Glutamatergic neuron (in vitro differentiated cells): ENCODE data around the gene PEX7. TPM values are rescaled to one million over a fixed set of nuclear protein-coding genes. Genes with fewer than 3 reads are reported as not detected.

ENCODE experiments used
- DNase-seq: peaks from one replicate; pipeline ENCODE4 v3.0.0; 2022
- H3K27ac Mint-ChIP-seq: one replicate; pipeline ENCODE4 v1.8.0; 2020; ENCODE audit warnings: mild to moderate bottlenecking, mixed read lengths, inconsistent platforms; ENCODE audit not compliant: unreplicated experiment
- H3K27me3 Mint-ChIP-seq: one replicate; pipeline ENCODE4 v1.8.0; 2020; ENCODE audit warnings: mild to moderate bottlenecking, moderate library complexity, mixed read lengths, inconsistent platforms; ENCODE audit not compliant: unreplicated experiment
- H3K36me3 Mint-ChIP-seq: one replicate; pipeline ENCODE4 v1.8.0; 2020; ENCODE audit warnings: mild to moderate bottlenecking, mixed read lengths, inconsistent platforms; ENCODE audit not compliant: unreplicated experiment
- H3K4me1 Mint-ChIP-seq: one replicate; pipeline ENCODE4 v1.8.0; 2020; ENCODE audit warnings: mild to moderate bottlenecking, low read depth, mixed read lengths, inconsistent platforms; ENCODE audit not compliant: unreplicated experiment
- H3K4me3 Mint-ChIP-seq: one replicate; pipeline ENCODE4 v1.8.0; 2020; ENCODE audit warnings: mild to moderate bottlenecking, mixed read lengths, inconsistent platforms; ENCODE audit not compliant: unreplicated experiment
- H3K9me3 Mint-ChIP-seq: one replicate; pipeline ENCODE4 v1.8.0; 2020; ENCODE audit warnings: mild to moderate bottlenecking, moderate library complexity, mixed read lengths, inconsistent platforms; ENCODE audit not compliant: unreplicated experiment
- total RNA-seq: library from RNA; stranded (reverse); fragmentation: NEBNext Ultra II Directional; extraction: Animal tissue kit (Norgen Biotek cat#: 25700); gene quantifications from one replicate; pipeline ENCODE4 v1.2.1, GENCODE V29; 2021; ENCODE audit not compliant: unreplicated experiment
- TF ChIP-seq, protein P1 (sequence below): fragments of 200-600 bp; sonication (generic); IDR thresholded peaks from one replicate; pipeline ENCODE4 v1.5.0; 2021; ENCODE audit not compliant: partially characterized antibody, unreplicated experiment

The PEX7 gene
- total RNA-seq, 1 donor from 2014 or later = 4.1 TPM

DNA sequence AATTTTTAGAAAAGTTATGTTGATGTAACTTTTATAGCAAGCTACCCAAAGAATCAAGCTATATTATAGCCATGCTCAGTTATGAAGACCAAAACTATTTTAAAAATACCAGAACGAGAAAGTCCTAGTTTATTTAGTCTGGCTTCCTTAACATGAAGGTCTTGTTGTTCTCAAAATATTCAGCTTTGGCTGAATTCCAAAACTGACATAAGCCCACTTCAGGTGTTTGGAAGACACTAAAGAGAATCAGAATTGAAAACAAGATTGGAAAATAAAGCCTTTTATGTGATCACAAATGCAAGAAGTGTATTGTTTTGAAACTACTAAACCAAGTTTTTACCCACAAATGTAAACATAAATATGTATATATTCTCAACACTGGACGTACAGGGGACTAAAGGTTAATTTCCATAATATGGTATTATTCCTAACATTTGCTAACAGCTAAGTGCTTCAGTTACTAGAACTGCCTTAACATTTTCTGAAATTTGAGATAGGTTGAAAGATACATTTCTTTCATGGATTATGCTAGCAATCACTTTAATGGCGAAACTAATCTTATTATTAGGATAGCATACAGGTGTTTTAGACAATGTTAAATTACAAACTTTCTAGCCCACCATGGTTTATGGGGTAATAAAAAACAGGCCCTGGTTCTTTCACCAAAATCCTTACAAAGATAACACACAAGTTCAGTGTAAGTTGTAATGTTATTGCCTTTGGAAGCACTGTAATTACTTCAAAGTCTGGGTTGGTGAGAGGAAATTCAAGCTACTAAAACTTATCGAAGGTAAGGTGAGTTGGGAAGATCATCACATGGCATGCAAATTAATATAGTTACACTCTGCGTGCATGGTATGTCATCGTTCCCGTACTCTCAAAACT, 31.7 kb upstream of the PEX7 start:
- peaks cover 3% of the 10 kb centered on the region for H3K4me1 Mint-ChIP-seq
- H3K9me3 Mint-ChIP-seq = peaks cover 4% of the 10 kb centered on the region
- TF ChIP-seq, protein P1, sequence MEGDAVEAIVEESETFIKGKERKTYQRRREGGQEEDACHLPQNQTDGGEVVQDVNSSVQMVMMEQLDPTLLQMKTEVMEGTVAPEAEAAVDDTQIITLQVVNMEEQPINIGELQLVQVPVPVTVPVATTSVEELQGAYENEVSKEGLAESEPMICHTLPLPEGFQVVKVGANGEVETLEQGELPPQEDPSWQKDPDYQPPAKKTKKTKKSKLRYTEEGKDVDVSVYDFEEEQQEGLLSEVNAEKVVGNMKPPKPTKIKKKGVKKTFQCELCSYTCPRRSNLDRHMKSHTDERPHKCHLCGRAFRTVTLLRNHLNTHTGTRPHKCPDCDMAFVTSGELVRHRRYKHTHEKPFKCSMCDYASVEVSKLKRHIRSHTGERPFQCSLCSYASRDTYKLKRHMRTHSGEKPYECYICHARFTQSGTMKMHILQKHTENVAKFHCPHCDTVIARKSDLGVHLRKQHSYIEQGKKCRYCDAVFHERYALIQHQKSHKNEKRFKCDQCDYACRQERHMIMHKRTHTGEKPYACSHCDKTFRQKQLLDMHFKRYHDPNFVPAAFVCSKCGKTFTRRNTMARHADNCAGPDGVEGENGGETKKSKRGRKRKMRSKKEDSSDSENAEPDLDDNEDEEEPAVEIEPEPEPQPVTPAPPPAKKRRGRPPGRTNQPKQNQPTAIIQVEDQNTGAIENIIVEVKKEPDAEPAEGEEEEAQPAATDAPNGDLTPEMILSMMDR = no peak
- peaks cover 10% of the 10 kb centered on the region for H3K27me3 Mint-ChIP-seq
- no peaks in the 10 kb centered on the region for H3K36me3 Mint-ChIP-seq
- DNase-seq = no peak
- H3K4me3 Mint-ChIP-seq = peak overlapping the region; percentile 76
- no peak overlapping the region for H3K27ac Mint-ChIP-seq

DNA sequence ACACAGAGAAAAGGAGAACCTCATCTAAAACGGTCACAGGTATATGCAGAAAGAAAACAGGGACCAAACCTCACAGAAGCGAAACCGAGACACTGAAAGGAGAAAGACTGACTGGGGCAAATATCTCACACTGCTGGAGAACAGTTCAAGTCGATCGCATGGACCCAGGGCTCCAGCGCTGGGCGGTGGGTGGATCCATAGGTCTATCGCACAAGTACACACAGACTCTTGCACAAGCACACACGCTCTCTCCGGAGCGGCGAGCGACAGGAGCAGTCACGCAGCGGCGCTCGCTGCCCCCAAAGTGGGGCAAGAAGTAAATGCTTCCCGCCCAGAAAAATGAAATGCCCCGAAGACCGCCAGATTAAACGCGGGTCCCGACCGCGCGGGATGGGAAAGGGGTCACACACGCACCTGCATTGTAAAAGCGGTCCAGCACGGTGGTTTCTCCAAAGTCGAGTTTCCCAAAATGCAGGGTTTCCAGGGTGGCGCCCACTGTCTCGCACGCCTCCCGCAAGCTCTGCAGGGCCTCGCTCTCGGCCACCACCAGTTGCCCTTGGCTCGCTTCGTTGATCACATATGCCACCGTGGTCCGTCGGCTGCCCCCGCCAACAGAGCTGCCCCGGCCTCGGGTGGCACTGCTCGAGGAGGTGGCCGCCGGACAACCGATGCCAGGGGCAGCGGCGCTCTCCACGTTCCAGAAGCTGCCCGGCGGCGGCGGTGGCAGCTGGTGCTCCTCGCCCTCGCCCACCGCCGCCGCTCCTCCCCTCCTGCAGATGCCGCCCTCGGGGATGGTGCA, 30.9 kb upstream of the PEX7 start:
- TF ChIP-seq, protein P1 = no peak
- peaks cover 10% of the 10 kb centered on the region for H3K27me3 Mint-ChIP-seq
- H3K4me1 Mint-ChIP-seq = peaks cover 3% of the 10 kb centered on the region
- H3K4me3 Mint-ChIP-seq = peak overlapping the region; percentile 76
- H3K36me3 Mint-ChIP-seq = no peaks in the 10 kb centered on the region
- no peak overlapping the region for H3K27ac Mint-ChIP-seq
- peaks cover 4% of the 10 kb centered on the region for H3K9me3 Mint-ChIP-seq
- DNase-seq = peak; percentile 23

DNA sequence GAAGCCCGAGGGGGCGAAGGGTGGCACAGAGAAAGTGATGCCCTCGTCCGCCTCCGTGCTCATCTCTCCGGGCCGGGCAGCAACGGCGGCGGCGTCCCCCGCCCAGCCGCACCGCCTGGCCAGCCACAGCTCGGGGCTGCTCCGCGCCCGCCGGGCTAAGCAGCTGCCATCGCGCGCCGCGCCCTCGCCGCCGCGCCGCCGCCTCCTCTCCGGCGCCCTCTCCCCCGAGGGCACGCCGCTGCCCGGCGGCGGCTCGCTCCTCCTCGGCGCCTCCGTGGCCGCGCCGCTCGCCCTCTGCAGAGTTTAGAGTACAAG, 30.3 kb upstream of the PEX7 start:
- peaks cover 4% of the 10 kb centered on the region for H3K9me3 Mint-ChIP-seq
- H3K27me3 Mint-ChIP-seq = peaks cover 10% of the 10 kb centered on the region
- DNase-seq = peak; percentile 51

DNA sequence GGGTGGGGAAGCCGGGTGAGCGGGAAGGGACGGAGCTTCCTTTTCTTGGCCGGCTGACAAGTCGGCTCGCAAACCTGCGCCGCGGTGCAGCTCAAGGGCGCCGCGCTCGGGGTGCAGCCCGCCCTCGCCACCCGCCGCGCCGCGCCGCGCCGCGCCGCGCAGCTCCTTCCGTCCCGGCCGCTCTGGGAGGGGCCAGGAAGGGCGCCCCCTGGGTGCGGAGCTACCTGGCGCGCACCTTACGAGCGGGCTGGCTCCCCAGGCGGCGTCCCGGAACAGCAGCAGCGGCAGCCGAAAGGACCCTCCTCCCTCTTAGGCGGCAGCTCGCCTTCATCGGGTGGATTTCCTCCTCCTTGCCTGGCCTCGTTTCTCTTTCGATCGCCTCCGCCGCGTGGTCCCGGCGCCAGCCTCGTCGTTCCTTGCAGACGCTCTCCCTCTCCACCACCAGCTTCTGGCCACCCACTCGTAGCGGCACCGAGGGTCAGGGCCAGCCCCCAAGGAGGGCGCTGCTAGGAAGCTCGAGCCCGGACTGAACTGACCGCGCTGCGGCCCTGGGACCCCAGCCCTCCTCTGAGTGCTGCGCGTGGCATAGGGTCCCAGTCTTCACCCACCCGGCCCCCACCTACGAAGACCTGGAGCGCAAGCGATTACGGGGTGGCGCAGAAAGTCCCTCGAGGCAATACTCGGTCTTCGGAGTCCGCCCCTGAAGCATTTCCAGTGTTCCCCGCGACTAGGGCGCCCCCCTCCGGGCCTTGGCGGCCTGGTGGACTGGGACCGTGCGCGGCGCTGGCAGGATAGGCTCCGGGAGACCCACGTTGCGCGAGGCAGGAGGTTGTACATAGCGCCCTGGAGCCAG, 29.8 kb upstream of the PEX7 start, which contains the start of gene MAP3K5:
MAP3K5 (minus strand) TSS at position 68 of the 853 bp plus-strand sequence. CDS start 320 bp downstream, outside the sequence.
- H3K27ac Mint-ChIP-seq = no peak within 1 kb of the TSS

More for the DNA sequence above, 30.3 kb upstream of the PEX7 start:
- H3K4me3 Mint-ChIP-seq = no peak overlapping the region
- H3K27ac Mint-ChIP-seq = no peak overlapping the region
- H3K36me3 Mint-ChIP-seq = no peaks in the 10 kb centered on the region
- TF ChIP-seq, protein P1 = no peak
- H3K4me1 Mint-ChIP-seq = peaks cover 3% of the 10 kb centered on the region

More for the DNA sequence above, 29.8 kb upstream of the PEX7 start, which contains the start of gene MAP3K5:
- H3K27me3 Mint-ChIP-seq = peaks cover 12% of the 10 kb centered on the region
- H3K4me1 Mint-ChIP-seq = peaks cover 3% of the 10 kb centered on the region
- peak; percentile 90 for DNase-seq
- TF ChIP-seq, protein P1 = peak; percentile 55
- H3K36me3 Mint-ChIP-seq = peaks cover 2% of the 10 kb centered on the region
- peaks cover 4% of the 10 kb centered on the region for H3K9me3 Mint-ChIP-seq
- peak within 1 kb of the TSS; percentile 93 for H3K4me3 Mint-ChIP-seq
